ENCODE data around the gene PDE4B. TPM values are rescaled to one million over a fixed set of nuclear protein-coding genes. Genes with fewer than 3 reads are reported as not detected.

PDE4B gene
- total and polyA plus RNA-seq, 11 donors: 1.4 to 71.9 (median 16.2) TPM

DNA sequence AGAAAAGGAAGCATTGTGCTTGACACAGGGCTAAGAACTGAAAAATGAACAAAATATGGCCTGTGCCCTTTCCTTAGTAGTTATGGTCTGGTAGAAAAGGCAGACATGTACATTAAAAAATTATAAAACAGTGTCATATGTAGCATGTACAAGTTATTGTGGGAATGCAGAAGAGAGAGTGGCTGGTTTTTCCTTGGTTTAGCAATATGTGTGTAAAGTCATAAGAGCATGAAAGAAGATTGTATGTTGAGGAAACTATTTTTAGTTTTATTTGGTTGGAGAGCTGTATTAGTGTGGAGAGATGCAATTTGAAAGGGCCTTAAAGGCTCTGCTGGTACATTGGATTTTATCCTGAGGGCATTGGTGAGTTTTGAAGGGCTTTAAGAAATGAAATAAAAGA lies 145.8 kb downstream of the PDE4B start:
- H3K27me3 ChIP-seq: no peaks in the 10 kb centered on the region
- intact Hi-C loops (cut with DNase I): no loop called here
- no peaks in the 10 kb centered on the region for H3K36me3 ChIP-seq
- H3K4me3 ChIP-seq: no peak overlapping the region
- H3K9me3 ChIP-seq: peaks cover 0 to 9% (median 1%) of the 10 kb centered on the region in 12 donors
- ATAC-seq (no peak), DNase-seq (no peak)
- no peaks in the 10 kb centered on the region for H3K4me1 ChIP-seq
- H3K27ac ChIP-seq: no peak overlapping the region
- TF ChIP-seq, protein P1, sequence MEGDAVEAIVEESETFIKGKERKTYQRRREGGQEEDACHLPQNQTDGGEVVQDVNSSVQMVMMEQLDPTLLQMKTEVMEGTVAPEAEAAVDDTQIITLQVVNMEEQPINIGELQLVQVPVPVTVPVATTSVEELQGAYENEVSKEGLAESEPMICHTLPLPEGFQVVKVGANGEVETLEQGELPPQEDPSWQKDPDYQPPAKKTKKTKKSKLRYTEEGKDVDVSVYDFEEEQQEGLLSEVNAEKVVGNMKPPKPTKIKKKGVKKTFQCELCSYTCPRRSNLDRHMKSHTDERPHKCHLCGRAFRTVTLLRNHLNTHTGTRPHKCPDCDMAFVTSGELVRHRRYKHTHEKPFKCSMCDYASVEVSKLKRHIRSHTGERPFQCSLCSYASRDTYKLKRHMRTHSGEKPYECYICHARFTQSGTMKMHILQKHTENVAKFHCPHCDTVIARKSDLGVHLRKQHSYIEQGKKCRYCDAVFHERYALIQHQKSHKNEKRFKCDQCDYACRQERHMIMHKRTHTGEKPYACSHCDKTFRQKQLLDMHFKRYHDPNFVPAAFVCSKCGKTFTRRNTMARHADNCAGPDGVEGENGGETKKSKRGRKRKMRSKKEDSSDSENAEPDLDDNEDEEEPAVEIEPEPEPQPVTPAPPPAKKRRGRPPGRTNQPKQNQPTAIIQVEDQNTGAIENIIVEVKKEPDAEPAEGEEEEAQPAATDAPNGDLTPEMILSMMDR (IDR thresholded peaks at IDR 0.05): no peak
- TF ChIP-seq POLR2A (IDR thresholded peaks at IDR 0.05): no peak

DNA sequence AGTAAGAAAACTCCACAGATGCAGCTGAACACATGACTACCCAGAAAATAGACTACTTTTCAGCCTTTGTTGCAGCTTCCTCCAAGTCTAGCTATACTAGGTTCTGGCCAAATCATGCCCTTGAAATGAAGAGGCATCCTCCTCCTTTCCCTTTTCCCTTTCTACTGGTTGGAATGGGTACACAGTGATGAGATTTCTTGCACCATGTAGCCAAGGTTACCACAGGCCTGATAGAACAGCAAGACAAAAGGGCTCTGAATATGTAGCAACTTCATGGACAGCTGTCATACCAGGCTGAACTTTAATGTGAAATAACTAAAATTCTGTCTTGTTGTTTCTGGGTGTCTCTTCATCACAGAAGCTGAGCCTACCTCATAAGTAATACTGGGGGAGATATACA lies 146.5 kb downstream of the PDE4B start:
- Histone ChIP-seq H3K9me3 (peaks cover 0 to 14% (median 1%) of the 10 kb centered on the region in 12 donors), H3K36me3 (no peaks in the 10 kb centered on the region), H3K4me1 (no peaks in the 10 kb centered on the region), H3K4me3 (no peak overlapping the region), H3K27ac (no peak overlapping the region), H3K27me3 (no peaks in the 10 kb centered on the region)
- no peak for ATAC-seq
- intact Hi-C loops (cut with DNase I): no loop called here
- DNase-seq: no peak
- TF ChIP-seq, protein P1 (IDR thresholded peaks at IDR 0.05): no peak
- TF ChIP-seq POLR2A (IDR thresholded peaks at IDR 0.05): no peak

DNA sequence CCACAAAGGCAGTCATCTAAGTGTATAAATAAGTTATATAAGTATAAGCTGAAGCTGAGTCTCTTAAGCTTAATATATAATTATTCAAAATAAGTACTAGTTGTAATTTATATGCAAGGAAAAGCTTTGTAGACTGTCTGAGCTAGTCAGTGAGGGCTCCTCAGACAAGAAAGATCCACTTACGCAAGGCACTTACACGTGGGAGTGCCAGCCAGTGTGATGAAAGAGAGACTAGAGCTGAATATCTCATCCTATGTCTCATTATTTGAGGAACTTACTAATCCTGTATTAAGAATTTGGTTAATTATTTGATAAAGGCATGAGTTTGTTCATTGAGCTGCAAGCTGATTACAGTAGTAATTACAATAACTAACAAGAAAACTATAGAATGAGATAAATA lies 146.9 kb downstream of the PDE4B start:
- Histone ChIP-seq H3K36me3 (no peaks in the 10 kb centered on the region), H3K9me3 (peaks cover 0 to 14% (median 1%) of the 10 kb centered on the region in 12 donors), H3K27me3 (no peaks in the 10 kb centered on the region), H3K4me1 (no peaks in the 10 kb centered on the region), H3K27ac (no peak overlapping the region), H3K4me3 (no peak overlapping the region)
- TF ChIP-seq POLR2A (IDR thresholded peaks at IDR 0.05): no peak
- TF ChIP-seq, protein P1 (IDR thresholded peaks at IDR 0.05): no peak
- DNase-seq (no peak), ATAC-seq (no peak)
- intact Hi-C loops (cut with DNase I): no loop called here
- 46 to 71% (median 61%) methylated on average over 2 of the region's 2 CpGs for WGBS, 4 donors

DNA sequence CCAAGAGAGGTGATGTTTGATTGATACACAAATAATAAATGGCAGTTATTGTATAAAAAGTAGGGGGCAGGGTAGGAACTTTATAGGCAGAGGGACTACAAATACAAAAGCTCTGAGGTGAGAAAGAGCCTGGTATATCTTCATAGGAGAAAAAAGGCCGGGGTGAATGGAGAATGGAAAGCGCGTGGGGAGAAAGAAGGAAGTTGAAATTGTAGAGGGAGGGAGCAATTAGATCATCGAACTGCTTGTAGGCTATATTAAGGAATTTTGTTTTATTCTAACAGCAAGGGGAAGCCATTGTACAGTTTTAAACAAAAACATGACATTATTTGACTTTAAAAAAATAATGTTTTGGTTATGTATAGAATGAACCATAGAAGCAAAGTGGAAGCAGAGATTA lies 147.4 kb downstream of the PDE4B start:
- no peaks in the 10 kb centered on the region for H3K4me1 ChIP-seq
- peaks cover 0 to 14% (median 1%) of the 10 kb centered on the region in 12 donors for H3K9me3 ChIP-seq
- no peak overlapping the region for H3K4me3 ChIP-seq
- intact Hi-C loops (cut with DNase I): no loop called here
- ATAC-seq: no peak
- TF ChIP-seq POLR2A (IDR thresholded peaks at IDR 0.05): no peak
- TF ChIP-seq, protein P1 (IDR thresholded peaks at IDR 0.05): no peak
- no peak for DNase-seq
- 71 to 79% (median 73%) methylated on average over 4 of the region's 4 CpGs for WGBS, 4 donors
- H3K27ac ChIP-seq: no peak overlapping the region
- no peaks in the 10 kb centered on the region for H3K27me3 ChIP-seq
- no peaks in the 10 kb centered on the region for H3K36me3 ChIP-seq

All from heart left ventricle (tissue), 16 donors.